K562 (cell line): ENCODE data around the gene P2RY8. TPM values are rescaled to one million over a fixed set of nuclear protein-coding genes. Genes with fewer than 3 reads are reported as not detected.

Experiments used
- ARID1B ChIP-seq: fragments of 450-650 bp; IDR thresholded peaks from 2 replicates; pipeline ENCODE4 v1.6.1; 2016; ENCODE audit warnings: antibody characterized with exemption, mild to moderate bottlenecking, inconsistent platforms
- CEBPZ ChIP-seq: fragments of 150-350 bp; IDR thresholded peaks from 2 replicates; pipeline ENCODE4 v1.6.1; 2014; ENCODE audit warnings: low read depth, mild to moderate bottlenecking, low read length, borderline replicate concordance
- CTBP1 ChIP-seq: fragments of 450-650 bp; IDR thresholded peaks from 2 replicates; pipeline ENCODE4 v1.6.1; 2016; ENCODE audit warnings: borderline replicate concordance
- HBP1 ChIP-seq: fragments of 450-650 bp; formaldehyde crosslinking; IDR thresholded peaks from 2 replicates; pipeline ENCODE4 v1.4.0; 2022; ENCODE audit warnings: missing genetic modification characterization
- MAZ ChIP-seq, 2 experiments: fragments of 450-650 bp in 1 of 2; sonication (generic) in 1 of 2; formaldehyde crosslinking; IDR thresholded peaks in 1 of 2; conservative IDR thresholded peaks in 1 of 2; 2 replicates each; pipeline versions ENCODE4 v1.4.0 to v1.5.0; 2020; ENCODE audit warnings: mild to moderate bottlenecking in 1 of 2, missing genetic modification reagents in 1 of 2
- NFIC ChIP-seq: fragments of 450-650 bp; IDR thresholded peaks from 2 replicates; pipeline ENCODE4 v1.6.1; 2017; ENCODE audit warnings: mild to moderate bottlenecking, inconsistent platforms
- NR4A1 ChIP-seq, 2 experiments: fragments of 250-450 bp in 1 of 2; fragments of 450-650 bp in 1 of 2; sonication (Bioruptor Pico) in 1 of 2; IDR thresholded peaks; 2 replicates each; pipeline versions ENCODE4 v1.4.0 to v1.6.1; 2016 to 2020; ENCODE audit warnings: mild to moderate bottlenecking in 2 of 2, missing compliant biosample characterization in 1 of 2, missing genetic modification characterization in 1 of 2, moderate library complexity in 1 of 2
- PHF8 ChIP-seq: fragments of 200-600 bp; sonication (generic); IDR thresholded peaks from 2 replicates; pipeline ENCODE4 v1.6.1; 2012; ENCODE audit warnings: mixed run types, mild to moderate bottlenecking, inconsistent platforms, low read length, moderate library complexity, borderline replicate concordance
- ZNF407 ChIP-seq: fragments of 450-650 bp; IDR thresholded peaks from 2 replicates; pipeline ENCODE4 v1.6.1; 2016; ENCODE audit warnings: low read depth
- ZNF639 ChIP-seq, 2 experiments: fragments of 200-800 bp in 1 of 2; sonication (Bioruptor generic) in 1 of 2; sonication (generic) in 1 of 2; formaldehyde crosslinking in 1 of 2; IDR thresholded peaks in 1 of 2; conservative IDR thresholded peaks in 1 of 2; 2 replicates each; pipeline versions ENCODE4 v1.5.0 to v1.6.1; 2016 to 2020; ENCODE audit warnings: missing compliant biosample characterization in 1 of 2, missing genetic modification characterization in 1 of 2, missing genetic modification reagents in 1 of 2
- ZNF717 ChIP-seq: fragments of 250-450 bp; sonication (Bioruptor Pico); IDR thresholded peaks from 2 replicates; pipeline ENCODE4 v1.5.0; 2021
- polyA plus RNA-seq, 8 experiments: library from polyadenylated mRNA; depleted of rRNA in 4 of 8; stranded (reverse) in 5 of 8; unstranded in 3 of 8; fragments of >200 nt; fragmentation: Nextera tagmentation in 2 of 8; fragmentation: Illumina TruSeq in 1 of 8; extraction: Ambion mirVana in 2 of 8; extraction: Trizol in 1 of 8; gene quantifications; 2 replicates each; pipeline versions ENCODE4 v1.2.1 to v1.2.3, GENCODE V29; 2011 to 2014; ENCODE audit warnings: inconsistent platforms in 1 of 8, missing spikeins in 1 of 8
- total RNA-seq, 7 experiments: library from RNA; depleted of rRNA in 6 of 7; stranded (reverse); fragments of >200 nt in 6 of 7; fragmentation: Illumina TruSeq in 2 of 7; extraction: Trizol in 2 of 7; gene quantifications; 2 replicates each; pipeline versions ENCODE4 v1.2.1 to v1.2.3, GENCODE V29; 2011 to 2021; ENCODE audit warnings: low replicate concordance in 1 of 7

The P2RY8 gene
- total and polyA plus RNA-seq, 9 of the 15 experiments (the other 6 are each of a cell fraction or from before 2014, with no cell fraction given), result 0.04 to 0.69 (median 0.08) TPM; not detected in 3

- TF ChIP-seq CEBPZ (no peak), ARID1B (peak; percentile 77), HBP1 (CRISPR knock-in tag) (no peak), ZNF407 (no peak), MAZ (CRISPR knock-in tag; conservative IDR thresholded peaks at IDR 0.05 in 1 of 2, IDR thresholded peaks at IDR 0.05 in 1 of 2) (0 out of 4 replicates have a peak, but pooled peaks of 1 of the 2 experiments have one; percentile 38), NFIC (peak; percentile 26; the same call in 1 of the 2 replicates), CTBP1 (peak; percentile 68; the same call in 1 of the 2 replicates), NR4A1 (CRISPR knock-in tag; IDR thresholded peaks at IDR 0.05) (no peak), NR4A1 (tag; IDR thresholded peaks at IDR 0.05) (no peak), ZNF639 (CRISPR knock-in tag; conservative IDR thresholded peaks at IDR 0.05 in 1 of 2, IDR thresholded peaks at IDR 0.05 in 1 of 2) (no peak), PHF8 (no peak), ZNF717 (CRISPR knock-in tag) (no peak)
Measured at GRCh38 chrX:1462596-1463251, 74.3 kb downstream of the P2RY8 start (continued).
